Stimulated activated CD8-positive, alpha-beta memory T cell treated with anti-CD3 and anti-CD28 coated beads, Interleukin-7, amount 100 ng/mL, for 48 hours (primary cell): ENCODE results near the gene ZDHHC14.

Source experiments
- DNase-seq, 2 donors: peaks; one replicate each; pipeline ENCODE4 v3.0.0-alpha.2; 2020; ENCODE audit warnings: low read depth in 1 of 2; ENCODE audit errors: extremely low read depth in 1 of 2

ZDHHC14 gene

DNA sequence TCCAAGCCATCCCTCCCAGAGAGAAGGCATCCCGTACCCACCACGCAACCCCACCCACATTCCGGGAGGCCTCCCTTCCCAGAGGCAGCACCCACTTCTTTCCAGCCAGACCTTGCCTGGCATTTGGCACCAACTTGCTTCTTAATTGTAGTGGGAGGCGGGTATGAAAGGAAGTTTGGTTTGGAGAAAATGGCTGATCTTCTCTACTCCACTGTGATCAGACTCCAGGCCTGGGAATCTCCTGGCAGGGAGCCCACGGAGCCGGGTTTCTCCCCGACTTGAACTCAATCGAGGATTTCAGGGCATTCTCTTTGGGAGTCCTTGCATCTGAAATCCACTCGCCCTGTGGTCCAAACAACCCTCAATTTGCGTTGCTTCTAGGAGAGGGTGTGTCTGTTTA is 107.1 kb downstream of the ZDHHC14 start:
- DNase-seq, result no peak

DNA sequence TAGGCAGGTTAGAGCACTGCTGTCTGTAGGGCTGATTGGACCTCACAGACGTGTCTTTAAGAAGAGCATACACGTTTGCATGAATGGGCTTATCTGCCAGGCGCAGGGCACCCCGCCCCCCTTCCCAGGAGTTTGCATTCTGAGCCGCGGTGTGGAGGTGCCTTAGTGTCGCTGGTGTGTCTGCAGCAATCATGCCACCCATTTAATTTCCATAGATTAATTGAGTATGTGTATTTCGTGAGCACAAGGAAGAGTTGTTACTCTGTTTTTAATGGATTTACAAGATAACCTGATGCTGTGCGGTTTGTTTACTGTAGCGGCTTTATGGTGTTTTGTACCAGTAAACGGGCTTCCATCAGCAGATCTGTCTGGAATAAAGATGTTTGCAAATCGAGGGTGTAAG is 107.7 kb downstream of the ZDHHC14 start:
- no peak for DNase-seq

- DNase-seq, result no peak
Observed at GRCh38 chr6:157490611-157491269, 109.8 kb downstream of the ZDHHC14 start.

DNA sequence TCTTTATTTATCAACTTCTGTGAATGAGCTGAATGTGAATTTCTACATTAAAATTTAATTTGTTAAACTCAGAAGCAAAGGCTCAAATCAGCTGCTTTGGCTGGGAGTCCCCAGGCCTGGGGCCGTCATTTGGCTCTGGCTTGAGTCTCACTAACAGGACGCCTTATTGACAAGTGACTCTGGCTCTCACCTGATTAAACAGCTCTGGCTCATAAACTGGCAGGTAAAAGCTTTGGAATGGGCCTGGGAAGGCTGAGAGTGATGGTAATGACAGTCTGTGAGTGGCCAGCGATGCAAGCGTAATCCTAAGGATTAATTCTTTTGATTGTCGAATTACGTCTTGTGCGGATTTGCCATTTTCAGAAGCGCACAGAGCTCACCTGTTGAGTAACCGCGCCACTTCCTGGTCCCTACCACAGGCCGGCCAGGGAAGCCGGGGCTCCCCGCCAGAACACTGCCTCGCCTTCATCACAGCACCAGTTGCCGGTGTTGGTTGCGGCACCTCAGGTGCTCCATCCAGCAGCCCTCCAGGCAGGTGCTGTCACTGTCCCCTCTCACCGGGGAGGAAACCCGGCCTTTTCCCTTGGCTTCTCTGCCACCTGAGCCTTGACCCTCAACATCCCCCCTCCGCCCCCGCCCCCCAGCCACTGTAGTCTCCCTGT is 110.7 kb downstream of the ZDHHC14 start:
- no peak for DNase-seq

DNA sequence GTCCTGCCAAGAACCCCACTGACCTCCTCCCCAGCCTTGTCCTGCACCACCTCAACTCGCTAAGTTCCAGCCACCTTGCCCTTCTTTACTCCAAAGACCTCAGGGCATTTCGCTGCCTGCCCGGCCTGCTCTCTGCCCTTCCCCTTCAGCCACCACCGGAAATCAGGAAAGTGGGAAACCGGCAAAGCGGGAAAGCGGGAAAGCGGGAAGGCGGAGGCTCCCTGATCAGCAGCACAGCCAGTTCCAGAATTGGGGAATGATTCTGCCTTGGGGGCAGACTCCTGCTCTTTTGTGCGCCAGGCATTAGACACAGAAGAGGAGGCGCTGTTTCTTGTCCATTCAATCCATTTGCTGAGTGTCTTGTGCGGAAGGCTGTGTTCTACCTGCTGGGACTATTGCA is 111.3 kb downstream of the ZDHHC14 start:
- DNase-seq, result no peak

GRCh38 chr6:157492741-157493140 is 111.8 kb downstream of the ZDHHC14 start:
- no peak for DNase-seq

DNA sequence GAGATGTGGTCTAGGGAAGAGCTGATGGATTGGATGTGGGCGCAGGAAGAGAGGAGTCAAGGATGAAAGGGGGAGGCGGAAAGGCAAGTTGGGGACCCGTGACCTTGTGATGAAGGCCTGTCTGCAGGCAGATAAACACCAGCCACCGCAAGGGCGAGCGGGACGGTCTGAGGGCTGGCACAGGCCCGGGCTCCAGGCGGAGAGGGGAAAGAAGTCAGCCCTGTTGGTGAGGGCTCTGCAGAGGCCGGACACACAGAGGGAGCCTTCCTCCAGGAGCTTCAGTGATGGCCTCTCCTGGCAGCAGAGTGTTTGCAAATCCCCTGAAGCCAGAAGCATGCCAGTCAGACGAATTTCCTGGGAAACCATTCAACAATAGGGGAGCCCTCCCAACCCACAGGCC is 112.2 kb downstream of the ZDHHC14 start:
- no peak for DNase-seq

GRCh38 chr6:157493576-157493975 is 112.6 kb downstream of the ZDHHC14 start:
- DNase-seq, result no peak

GRCh38 chr6:157494132-157494710 is 113.2 kb downstream of the ZDHHC14 start:
- DNase-seq, result no peak

DNA sequence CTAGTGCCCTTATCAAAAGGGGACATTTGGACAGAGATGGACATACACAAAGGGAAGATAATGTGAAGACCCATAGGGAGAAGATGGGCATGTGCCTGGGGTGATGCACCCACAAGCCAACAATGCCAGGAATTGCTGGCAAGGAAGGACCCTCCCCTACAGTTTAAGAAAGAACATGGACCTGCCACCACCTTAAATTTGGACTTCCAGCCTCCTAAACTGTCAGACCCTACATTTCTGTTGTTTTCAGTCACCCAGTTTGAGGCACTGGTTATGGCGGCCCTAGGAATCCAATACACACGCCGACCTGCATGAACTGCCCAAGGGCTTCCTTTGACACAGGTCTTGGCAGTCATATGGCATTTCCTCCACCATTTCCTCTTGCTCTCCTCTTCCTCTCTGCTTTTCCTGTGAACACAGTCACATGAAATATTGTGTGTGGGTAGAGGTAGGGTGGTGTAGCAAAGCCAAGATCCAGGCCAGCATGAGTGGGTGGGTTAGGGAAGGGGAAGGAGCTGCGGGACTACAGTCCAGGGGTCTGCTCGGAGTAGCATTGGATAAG is 115.6 kb downstream of the ZDHHC14 start:
- no peak for DNase-seq

DNA sequence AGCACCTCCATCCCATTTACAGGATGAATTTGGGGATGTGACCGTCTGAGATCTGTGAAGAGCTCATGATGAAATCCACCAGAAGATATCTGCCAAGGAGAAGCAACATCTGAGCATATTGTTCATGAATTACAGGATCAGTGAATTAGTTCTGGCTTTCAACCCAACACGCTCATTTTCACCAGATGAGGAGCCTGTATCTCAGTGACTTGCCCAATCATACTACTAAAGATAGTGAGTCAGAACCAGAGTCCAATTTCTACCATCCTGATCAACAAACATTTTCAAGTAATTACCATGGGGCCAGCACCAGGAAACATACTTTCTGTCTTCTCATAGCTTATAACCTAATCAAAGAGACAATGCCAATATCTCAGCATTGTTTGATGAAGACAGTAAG is 116.6 kb downstream of the ZDHHC14 start:
- DNase-seq, result no peak

- DNase-seq, result no peak
Observed at GRCh38 chr6:157498817-157499216, 117.8 kb downstream of the ZDHHC14 start.

DNA sequence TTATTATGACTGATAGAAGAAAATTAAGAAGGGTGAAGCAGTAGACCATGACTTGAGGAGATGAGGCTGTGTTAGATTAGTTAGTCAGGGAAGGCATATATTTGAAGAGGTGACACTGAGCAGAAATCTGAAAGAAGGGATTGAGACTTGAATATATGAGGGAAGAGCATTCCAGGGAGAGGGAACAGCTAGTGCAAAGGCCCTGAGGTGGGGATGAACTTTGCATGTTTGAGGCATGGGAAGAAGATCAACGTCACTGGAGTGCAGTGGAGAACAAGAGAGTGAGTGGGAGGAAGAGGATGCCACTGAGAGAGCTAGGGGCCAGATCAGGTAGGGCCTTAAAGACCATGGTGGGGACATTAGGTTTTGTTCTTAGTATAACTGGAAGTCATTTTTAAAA is 119.0 kb downstream of the ZDHHC14 start:
- no peak for DNase-seq

GRCh38 chr6:157503018-157503747 is 122.2 kb downstream of the ZDHHC14 start:
- DNase-seq, result no peak

GRCh38 chr6:157505912-157506491 is 125.0 kb downstream of the ZDHHC14 start:
- DNase-seq, result no peak

DNA sequence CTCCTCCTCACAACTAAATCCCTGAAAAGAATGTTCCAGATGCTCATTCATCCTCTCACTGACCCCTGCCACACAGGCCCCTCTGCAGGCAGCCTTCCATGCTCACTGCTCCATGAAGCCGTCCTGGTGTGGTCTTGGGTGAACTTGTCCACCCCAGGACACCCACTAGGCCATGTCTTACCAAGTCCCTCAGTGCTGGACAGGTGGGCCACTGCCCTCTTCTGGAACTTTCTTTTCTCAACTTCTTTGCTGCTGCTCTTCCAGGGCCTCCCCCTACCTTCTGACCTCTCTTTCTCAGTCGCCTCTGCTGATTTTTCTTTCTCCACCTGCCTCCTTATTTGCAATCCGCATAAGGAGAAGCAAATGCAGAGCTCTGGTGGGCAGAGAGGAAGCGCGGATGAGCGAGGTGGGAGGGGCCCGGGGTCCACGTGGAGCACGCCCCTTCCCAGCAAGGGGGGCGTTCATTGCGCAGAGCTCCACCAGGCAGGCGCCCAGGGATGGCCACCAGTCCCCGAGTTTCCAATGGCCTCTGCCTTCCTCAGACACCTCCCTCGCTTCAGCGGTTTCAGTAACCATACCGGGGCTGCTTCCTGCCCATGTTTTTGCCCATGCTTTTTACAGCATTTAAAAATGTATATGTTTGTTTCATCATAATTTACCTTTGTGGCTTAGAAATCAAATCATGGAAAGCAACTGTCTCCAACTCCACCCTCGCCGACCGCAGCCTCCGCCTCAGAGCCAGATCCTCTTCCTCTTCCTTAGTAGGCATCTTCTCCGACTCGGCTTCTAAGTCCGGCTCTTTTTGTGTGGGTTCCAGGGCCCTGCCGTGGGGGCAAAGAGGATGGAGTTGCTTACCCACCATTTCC is 129.6 kb downstream of the ZDHHC14 start:
- no peak for DNase-seq

GRCh38 chr6:157511682-157512381 is 130.8 kb downstream of the ZDHHC14 start:
- no peak for DNase-seq

DNA sequence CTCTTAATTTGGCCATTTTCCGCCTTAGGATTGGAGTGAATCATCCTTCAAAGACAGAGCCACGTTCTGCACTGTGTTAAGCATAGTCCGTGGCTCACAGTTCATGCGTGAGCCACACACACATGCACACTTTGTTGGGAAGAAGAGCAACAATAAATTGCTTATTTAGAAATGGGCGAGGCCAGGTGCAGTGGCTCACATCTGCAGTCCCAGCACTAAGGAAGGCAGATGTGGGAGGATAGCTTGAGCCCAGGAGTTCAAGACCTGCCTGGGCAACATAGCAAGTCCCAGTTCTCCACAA is 131.3 kb downstream of the ZDHHC14 start:
- DNase-seq, result no peak

DNA sequence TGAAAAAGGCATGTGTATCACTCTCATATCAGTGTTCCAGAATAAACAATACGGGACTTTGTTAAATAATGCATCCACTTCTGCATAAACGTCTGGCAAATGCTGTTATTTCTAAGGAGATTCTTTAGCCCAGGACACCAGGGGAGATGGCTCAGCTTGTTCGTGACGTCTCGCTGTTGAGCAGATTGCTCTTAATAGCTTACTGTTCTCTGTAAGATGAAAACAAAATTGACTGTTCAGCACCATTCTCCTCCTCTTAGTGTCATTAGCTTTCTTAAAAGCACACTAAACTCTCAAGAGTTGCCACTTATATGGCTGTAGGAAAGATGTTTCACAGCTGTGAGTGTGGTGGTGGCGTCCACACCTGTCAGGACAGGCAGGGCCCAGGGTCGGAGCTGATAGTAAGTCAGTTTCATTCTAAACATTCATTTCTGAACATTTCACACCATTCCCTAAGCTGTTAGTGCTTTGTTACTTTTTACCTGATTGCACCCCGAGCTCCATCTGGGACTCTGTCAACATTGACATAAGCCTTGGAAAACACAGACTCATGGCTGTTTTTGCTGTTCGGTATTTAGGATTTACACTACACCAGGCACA is 132.1 kb downstream of the ZDHHC14 start:
- no peak for DNase-seq
